ENCODE results near the gene ANKRD33.

GRCh38 chr12:51901881-51902280, 14.0 kb downstream of the ANKRD33 start:
- no peak for TF ChIP-seq POLR2A (IDR thresholded peaks at IDR 0.05; ENCODE audit: low read length)
- TF ChIP-seq GATA1 (IDR thresholded peaks at IDR 0.05; ENCODE audit: low read depth, low read length), result no peak

Data from erythroblast (primary cell).